Heart left ventricle (tissue), 16 donors: ENCODE results near the gene MS4A15. TPM values are rescaled to one million over a fixed set of nuclear protein-coding genes. Genes with fewer than 3 reads are reported as not detected.

ENCODE experiments used
- ATAC-seq, 4 donors: fragments of 200-7000 bp; cut with Tn5 transposase; one replicate each; pipeline ENCODE4 v1.9.1; 2020 to 2022; ENCODE audit warnings: moderate library complexity in 4 of 4, mild to moderate bottlenecking in 3 of 4, moderate number of reproducible peaks in 1 of 4
- DNase-seq, 5 donors: peaks; one replicate each; pipeline ENCODE4 v3.0.0-alpha.2; 2020
- H3K27ac ChIP-seq, 12 donors: fragments of 200-600 bp; sonication (generic) in 4 of 12; one replicate each; pipeline versions ENCODE4 v1.5.0 to v1.8.0; 2016 to 2022; ENCODE audit warnings: mild to moderate bottlenecking in 2 of 12
- H3K27me3 ChIP-seq, 9 donors: fragments of 200-600 bp; sonication (generic) in 2 of 9; one replicate each; pipeline versions ENCODE4 v1.5.1 to v1.8.0; 2016 to 2022; ENCODE audit warnings: mild to moderate bottlenecking in 3 of 9
- H3K36me3 ChIP-seq, 9 donors: fragments of 200-600 bp; sonication (generic) in 2 of 9; one replicate each; pipeline versions ENCODE4 v1.5.0 to v1.8.0; 2018 to 2022; ENCODE audit warnings: mild to moderate bottlenecking in 2 of 9
- H3K4me1 ChIP-seq, 12 donors: fragments of 200-600 bp; sonication (generic) in 4 of 12; one replicate each; pipeline versions ENCODE4 v1.5.0 to v1.8.0; 2016 to 2022; ENCODE audit warnings: mild to moderate bottlenecking in 3 of 12
- H3K4me3 ChIP-seq, 12 donors: fragments of 200-600 bp; sonication (generic) in 4 of 12; one replicate each; pipeline versions ENCODE4 v1.5.0 to v1.8.0; 2017 to 2022; ENCODE audit warnings: mild to moderate bottlenecking in 9 of 12, moderate library complexity in 4 of 12
- H3K9me3 ChIP-seq, 12 donors: fragments of 200-600 bp; sonication (generic) in 4 of 12; one replicate each; pipeline versions ENCODE4 v1.5.0 to v1.8.0; 2016 to 2022; ENCODE audit warnings: mild to moderate bottlenecking in 1 of 12
- CTCF ChIP-seq, 12 donors: fragments of 200-600 bp; sonication (generic) in 4 of 12; IDR thresholded peaks; one replicate each; pipeline versions ENCODE4 v1.5.0 to v1.8.0; 2018 to 2022; ENCODE audit warnings: antibody characterized with exemption in 12 of 12, mild to moderate bottlenecking in 5 of 12
- POLR2A ChIP-seq, 2 donors: fragments of 450-650 bp; IDR thresholded peaks; one replicate each; pipeline ENCODE4 v1.6.1; 2017; ENCODE audit warnings: antibody characterized with exemption in 2 of 2, mild to moderate bottlenecking in 2 of 2, moderate library complexity in 2 of 2
- WGBS, 4 donors: extraction: QIAGEN DNeasy Blood & Tissue Kit in 2 of 4; methylation state at CpG; one replicate each; pipeline versions ENCODE4 v1.1.5 to v1.1.7; 2013 to 2018; 5-methylcytosine and 5-hydroxymethylcytosine counted together
- intact Hi-C, 10 donors: fragments of 100-400 bp; cut with DNase I; formaldehyde crosslinking; loops; one replicate each; pipeline versions ENCODE4 v1.11.1 to v1.14.2; 2022
- polyA plus RNA-seq, 2 donors: library from polyadenylated mRNA; stranded (reverse); fragments of 200-250 nt; gene quantifications; one replicate each; pipeline ENCODE4 v1.2.3, GENCODE V29; 2013
- total RNA-seq, 9 donors: library from RNA; depleted of rRNA in 2 of 9; stranded (reverse); fragments of >200 nt in 2 of 9; fragmentation: NEBNext Ultra II Directional in 3 of 9; extraction: Animal tissue kit (Norgen Biotek cat#: 25700) in 3 of 9; gene quantifications; one replicate each; pipeline versions ENCODE4 v1.1.0 to v1.2.4, GENCODE V29; 2016 to 2023
- donor health status: ischemic (EF 13 %, LVEDD 7.1; RV severe dilation, severe dysfunction).
- donor health status: healthy with polysubstance abuse.
- donor health status: DM: no; HTN: yes; CAD: no.
- donor health status: DM: no; HTN: no; CAD: no.
- donor health status: ischemic (EF 25% LVEDD 6.9; RV normal size, moderate dysfunction).
- donor health status: ischemic (EF 25% LVEDD 5.7; RV mildly dilated, moderate dysfunction).
- donor health status: healthy.
- donor health status: DM: yes; HTN: yes; CAD: no.
- donor health status: ischemic (EF 35%, LVEDD 5.7; RV mildly dilated, moderate dysfunction).
- donor health status: nonischemic (EF 11% LVEDD 7.7; RV severe dilation, severe dysfunction).
- donor health status: DM: yes; HTN: yes; CAD: no.
- donor health status: PGD.
- donor health status: ischemic (EF 29% LVEDD 5.4; RV normal size, mild dysfunction).
- donor health status: nonischemic (EF 23%, LVEDD 6.1; RV moderate dilation, normal function).

The MS4A15 gene
- total and polyA plus RNA-seq, 11 donors = not detected

GRCh38 chr11:60798631-60799030, 42.0 kb downstream of the MS4A15 start:
- H3K4me3 ChIP-seq = no peak overlapping the region
- ATAC-seq = no peak
- no peaks in the 10 kb centered on the region for H3K36me3 ChIP-seq
- WGBS, 4 donors = 83 to 95% (median 92%) methylated on average over 1 to 3 of the region's 3 CpGs
- no peaks in the 10 kb centered on the region for H3K4me1 ChIP-seq
- peaks cover 0 to 8% (median 0%) of the 10 kb centered on the region in 9 donors for H3K27me3 ChIP-seq
- H3K9me3 ChIP-seq = no peaks in the 10 kb centered on the region
- no peak overlapping the region for H3K27ac ChIP-seq
- TF ChIP-seq POLR2A (IDR thresholded peaks at IDR 0.05) (no peak), CTCF (IDR thresholded peaks at IDR 0.05) (no peak)
- intact Hi-C loops = no loop called here
- no peak for DNase-seq

GRCh38 chr11:60801194-60801593, 44.5 kb downstream of the MS4A15 start:
- TF ChIP-seq POLR2A (IDR thresholded peaks at IDR 0.05) = no peak
- no peak for TF ChIP-seq CTCF (IDR thresholded peaks at IDR 0.05)
- H3K27me3 ChIP-seq = peaks cover 0 to 8% (median 0%) of the 10 kb centered on the region in 9 donors
- no peaks in the 10 kb centered on the region for H3K4me1 ChIP-seq
- no peak for DNase-seq
- H3K4me3 ChIP-seq = no peak overlapping the region
- intact Hi-C loops = no loop called here
- no peak for ATAC-seq
- H3K36me3 ChIP-seq = no peaks in the 10 kb centered on the region
- H3K27ac ChIP-seq = no peak overlapping the region
- WGBS, 4 donors = 92 to 96% (median 92%) methylated on average over 10 of the region's 10 CpGs
- H3K9me3 ChIP-seq = no peaks in the 10 kb centered on the region

- TF ChIP-seq CTCF (IDR thresholded peaks at IDR 0.05) (no peak), POLR2A (IDR thresholded peaks at IDR 0.05) (no peak)
- Histone ChIP-seq H3K4me3 (no peak overlapping the region), H3K27ac (no peak overlapping the region), H3K4me1 (no peaks in the 10 kb centered on the region), H3K27me3 (peaks cover 0 to 3% (median 0%) of the 10 kb centered on the region in 9 donors), H3K9me3 (no peaks in the 10 kb centered on the region), H3K36me3 (no peaks in the 10 kb centered on the region)
- no peak for DNase-seq
- no peak for ATAC-seq
- WGBS, 4 donors = 75 to 82% (median 80%) methylated on average over 7 of the region's 7 CpGs
- intact Hi-C loops = no loop called here
Observed at GRCh38 chr11:60803273-60803936, 46.7 kb downstream of the MS4A15 start.

- ATAC-seq = peak in 1 of 4 donors; percentile 23
- H3K9me3 ChIP-seq = no peaks in the 10 kb centered on the region
- TF ChIP-seq CTCF (IDR thresholded peaks at IDR 0.05) (no peak), POLR2A (IDR thresholded peaks at IDR 0.05) (no peak)
- no peaks in the 10 kb centered on the region for H3K27me3 ChIP-seq
- H3K36me3 ChIP-seq = no peaks in the 10 kb centered on the region
- DNase-seq = no peak
- intact Hi-C loops = no loop called here
- H3K4me3 ChIP-seq = no peak overlapping the region
- H3K27ac ChIP-seq = no peak overlapping the region
- H3K4me1 ChIP-seq = peaks cover 0 to 5% (median 0%) of the 10 kb centered on the region in 12 donors
- WGBS, 4 donors = 70 to 79% (median 77%) methylated on average over 3 of the region's 3 CpGs
Observed at GRCh38 chr11:60809249-60809648, 52.6 kb downstream of the MS4A15 start.
